B cell (primary cell): Measurements from ENCODE around the gene EDDM3A. TPM values are rescaled to one million over a fixed set of nuclear protein-coding genes. Genes with fewer than 3 reads are reported as not detected.

ENCODE experiments used
- ATAC-seq: fragments of 200-7000 bp; cut with Tn5 transposase; one replicate; pipeline ENCODE4 v1.10.0; 2021; ENCODE audit warnings: low read depth, mild to moderate bottlenecking, moderate number of reproducible peaks, moderate library complexity
- CTCF ChIA-PET: fragments of 350-600 bp; sonication (Branson Sonifier 250); formaldehyde crosslinking; loops from one replicate; lab custom pipeline; 2021; ENCODE audit warnings: antibody characterized with exemption, inconsistent platforms; lab: Charles Lee
- POLR2A ChIA-PET: fragments of 350-600 bp; sonication (Branson Sonifier 250); formaldehyde crosslinking; loops from one replicate; lab custom pipeline; 2021; ENCODE audit warnings: antibody characterized with exemption; lab: Charles Lee
- DNase-seq: peaks from one replicate; pipeline ENCODE4 v3.0.0; 2013
- H2AFZ ChIP-seq: 2 replicates; pipeline ENCODE4 v1.6.1; 2012; ENCODE audit warnings: mild to moderate bottlenecking, low read depth, low read length; ENCODE audit not compliant: insufficient read depth, poor library complexity, severe bottlenecking
- H3K27ac ChIP-seq, 2 donors: 1 replicate in 1 of 2; 2 replicates in 1 of 2; pipeline ENCODE4 v1.5.1; 2012 to 2013; ENCODE audit warnings: low read length in 2 of 2, mild to moderate bottlenecking in 2 of 2, moderate library complexity in 1 of 2
- H3K27me3 ChIP-seq, 4 experiments: fragments of 200-600 bp in 1 of 4; sonication (generic) in 1 of 4; replicated peaks in 1 of 4; 1 replicate in 2 of 4; 2 replicates in 2 of 4; pipeline versions ENCODE4 v1.6.1 to v1.7.0; 2013 to 2016; ENCODE audit warnings: low read length in 3 of 4, mild to moderate bottlenecking in 2 of 4, mixed read lengths in 1 of 4, moderate library complexity in 1 of 4; ENCODE audit not compliant: insufficient read depth in 4 of 4, control insufficient read depth in 3 of 4; ENCODE audit errors: control extremely low read depth in 1 of 4
- H3K36me3 ChIP-seq, 2 experiments: replicated peaks in 1 of 2; 1 replicate in 1 of 2; 2 replicates in 1 of 2; pipeline versions ENCODE4 v1.6.1 to v1.7.1; 2013; ENCODE audit warnings: low read length in 1 of 2; ENCODE audit not compliant: insufficient read depth in 2 of 2, control insufficient read depth in 1 of 2; ENCODE audit errors: control extremely low read depth in 1 of 2, extremely low read depth in 1 of 2
- H3K4me1 ChIP-seq, 2 donors: fragments of 200-600 bp in 1 of 2; sonication (generic) in 1 of 2; 1 replicate in 1 of 2; 2 replicates in 1 of 2; pipeline versions ENCODE4 v1.5.1 to v1.6.1; 2013 to 2017; ENCODE audit warnings: low read length in 2 of 2; ENCODE audit not compliant: control insufficient read depth in 2 of 2, insufficient read depth in 2 of 2
- H3K4me2 ChIP-seq: replicated peaks from 2 replicates; pipeline ENCODE3; 2012; ENCODE audit warnings: mild to moderate bottlenecking, low read depth, low read length; ENCODE audit not compliant: poor library complexity, severe bottlenecking
- H3K4me3 ChIP-seq, 5 experiments: fragments of 200-600 bp in 1 of 5; sonication (generic) in 1 of 5; 1 replicate in 3 of 5; 2 replicates in 2 of 5; pipeline versions ENCODE4 v1.5.1 to v1.7.0; 2011 to 2016; ENCODE audit warnings: low read length in 4 of 5, mild to moderate bottlenecking in 4 of 5, low read depth in 2 of 5, control low read depth in 1 of 5, moderate library complexity in 1 of 5; ENCODE audit not compliant: insufficient read depth in 1 of 5; ENCODE audit errors: control extremely low read depth in 1 of 5, extremely low read depth in 1 of 5
- H3K79me2 ChIP-seq: fragments of 200-600 bp; sonication (generic); one replicate; pipeline ENCODE4 v1.6.0; 2016; ENCODE audit warnings: low read length; ENCODE audit not compliant: control insufficient read depth, insufficient read depth
- H3K9ac ChIP-seq: fragments of 200-600 bp; sonication (generic); 2 replicates; pipeline ENCODE4 v1.6.1; 2017; ENCODE audit warnings: mild to moderate bottlenecking, low read length, moderate library complexity
- H3K9me3 ChIP-seq, 3 donors: one replicate each; pipeline versions ENCODE4 v1.6.1 to v1.7.1; 2013; ENCODE audit warnings: low read length in 2 of 3; ENCODE audit not compliant: control insufficient read depth in 2 of 3, insufficient read depth in 1 of 3; ENCODE audit errors: control extremely low read depth in 1 of 3
- H4K20me1 ChIP-seq: 2 replicates; pipeline ENCODE4 v1.6.0; 2012; ENCODE audit warnings: mild to moderate bottlenecking, low read length; ENCODE audit not compliant: insufficient read depth, control insufficient read depth, poor library complexity, severe bottlenecking
- H3K27ac Mint-ChIP-seq: one replicate; pipeline ENCODE4 v1.8.0; 2021; ENCODE audit warnings: mixed read lengths
- H3K27me3 Mint-ChIP-seq: one replicate; pipeline ENCODE4 v1.8.0; 2021; ENCODE audit warnings: mixed read lengths
- H3K4me1 Mint-ChIP-seq: one replicate; pipeline ENCODE4 v1.8.0; 2021; ENCODE audit warnings: mixed read lengths
- H3K4me3 Mint-ChIP-seq: one replicate; pipeline ENCODE4 v1.8.0; 2021; ENCODE audit warnings: mixed read lengths
- H3K9me3 Mint-ChIP-seq: one replicate; pipeline ENCODE4 v1.8.0; 2022; ENCODE audit warnings: mixed read lengths; ENCODE audit not compliant: insufficient read depth
- EZH2 ChIP-seq: IDR thresholded peaks from 2 replicates; pipeline ENCODE4 v1.6.1; 2012; ENCODE audit warnings: borderline replicate concordance, low read depth, mild to moderate bottlenecking, moderate library complexity, low read length; ENCODE audit not compliant: insufficient read depth, poor library complexity, severe bottlenecking
- WGBS: methylation state at CpG from one replicate; pipeline ENCODE4 v1.1.5; 2013; ENCODE audit warnings: missing lambda C conversion rate; ENCODE audit not compliant: insufficient coverage; 5-methylcytosine and 5-hydroxymethylcytosine counted together
- intact Hi-C: fragments of 100-400 bp; cut with micrococcal nuclease; formaldehyde crosslinking; loops from one replicate; pipeline ENCODE4 v1.10.0; 2022
- polyA plus RNA-seq: library from polyadenylated mRNA; depleted of rRNA; stranded (reverse); fragments of >200 nt; gene quantifications from 2 replicates; pipeline ENCODE4 v1.2.3, GENCODE V29; 2012
- total RNA-seq, 2 donors: library from RNA; stranded (reverse); fragments of 120-200 nt in 1 of 2; gene quantifications; 1 replicate in 1 of 2; 2 replicates in 1 of 2; pipeline versions ENCODE4 v1.2.3 to v1.2.4, GENCODE V29; 2013 to 2022
- TF ChIP-seq, protein P1 (sequence below): fragments of 200-600 bp; IDR thresholded peaks from one replicate; pipeline ENCODE4 v1.8.0; 2022; ENCODE audit warnings: antibody characterized with exemption, mild to moderate bottlenecking

The EDDM3A gene
- total and polyA plus RNA-seq, 2 donors (not counting 1 experiment from before 2014, with no cell fraction given), result not detected

DNA sequence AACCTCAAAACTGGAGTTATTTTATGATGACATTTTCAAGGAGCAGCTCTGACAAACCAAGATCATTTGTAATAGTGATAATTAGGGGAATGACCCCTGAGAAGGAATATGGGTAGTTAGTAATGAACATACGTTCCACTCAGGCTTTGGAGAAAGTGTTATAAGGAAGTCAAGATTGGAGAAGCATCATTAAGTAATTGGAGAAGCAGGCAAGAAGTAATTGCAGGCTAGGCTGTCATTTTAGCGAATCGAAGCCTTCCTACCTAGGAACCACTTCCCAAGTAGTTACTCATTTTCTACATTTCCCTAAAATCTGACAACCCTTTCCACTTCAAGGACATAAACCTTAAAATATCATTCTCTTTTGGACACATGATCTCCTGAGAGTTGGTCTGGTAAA, 23.7 kb downstream of the EDDM3A start:
- intact Hi-C loops, result no loop called here
- Histone ChIP-seq H3K27ac (no peak overlapping the region), H2AFZ (no peak overlapping the region), H3K27me3 (no peaks in the 10 kb centered on the region), H3K4me2 (no peak overlapping the region), H3K4me3 (no peak overlapping the region), H3K9ac (no peak overlapping the region), H3K36me3 (no peaks in the 10 kb centered on the region), H3K4me1 (no peaks in the 10 kb centered on the region), H4K20me1 (no peaks in the 10 kb centered on the region), H3K9me3 (no peaks in the 10 kb centered on the region), H3K79me2 (no peaks in the 10 kb centered on the region)
- H3K4me1 Mint-ChIP-seq, result peaks cover 4% of the 10 kb centered on the region
- TF ChIP-seq EZH2, result no peak
- TF ChIP-seq, protein P1, sequence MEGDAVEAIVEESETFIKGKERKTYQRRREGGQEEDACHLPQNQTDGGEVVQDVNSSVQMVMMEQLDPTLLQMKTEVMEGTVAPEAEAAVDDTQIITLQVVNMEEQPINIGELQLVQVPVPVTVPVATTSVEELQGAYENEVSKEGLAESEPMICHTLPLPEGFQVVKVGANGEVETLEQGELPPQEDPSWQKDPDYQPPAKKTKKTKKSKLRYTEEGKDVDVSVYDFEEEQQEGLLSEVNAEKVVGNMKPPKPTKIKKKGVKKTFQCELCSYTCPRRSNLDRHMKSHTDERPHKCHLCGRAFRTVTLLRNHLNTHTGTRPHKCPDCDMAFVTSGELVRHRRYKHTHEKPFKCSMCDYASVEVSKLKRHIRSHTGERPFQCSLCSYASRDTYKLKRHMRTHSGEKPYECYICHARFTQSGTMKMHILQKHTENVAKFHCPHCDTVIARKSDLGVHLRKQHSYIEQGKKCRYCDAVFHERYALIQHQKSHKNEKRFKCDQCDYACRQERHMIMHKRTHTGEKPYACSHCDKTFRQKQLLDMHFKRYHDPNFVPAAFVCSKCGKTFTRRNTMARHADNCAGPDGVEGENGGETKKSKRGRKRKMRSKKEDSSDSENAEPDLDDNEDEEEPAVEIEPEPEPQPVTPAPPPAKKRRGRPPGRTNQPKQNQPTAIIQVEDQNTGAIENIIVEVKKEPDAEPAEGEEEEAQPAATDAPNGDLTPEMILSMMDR, result no peak
- WGBS, result 71% methylated on average over 1 of the region's 3 CpGs
- no peaks in the 10 kb centered on the region for H3K9me3 Mint-ChIP-seq
- H3K27me3 Mint-ChIP-seq, result peaks cover 9% of the 10 kb centered on the region
- ATAC-seq, result no peak
- ChIA-PET POLR2A (no interaction called here), CTCF (interaction anchor here (1.0 to 1.2 kb wide), 2 partner anchors 11 to 88 kb away, joined by 3 to 4 read pairs; no protein-coding TSS in a partner anchor)
- DNase-seq, result no peak
- H3K4me3 Mint-ChIP-seq, result no peak overlapping the region
- H3K27ac Mint-ChIP-seq, result no peak overlapping the region

DNA sequence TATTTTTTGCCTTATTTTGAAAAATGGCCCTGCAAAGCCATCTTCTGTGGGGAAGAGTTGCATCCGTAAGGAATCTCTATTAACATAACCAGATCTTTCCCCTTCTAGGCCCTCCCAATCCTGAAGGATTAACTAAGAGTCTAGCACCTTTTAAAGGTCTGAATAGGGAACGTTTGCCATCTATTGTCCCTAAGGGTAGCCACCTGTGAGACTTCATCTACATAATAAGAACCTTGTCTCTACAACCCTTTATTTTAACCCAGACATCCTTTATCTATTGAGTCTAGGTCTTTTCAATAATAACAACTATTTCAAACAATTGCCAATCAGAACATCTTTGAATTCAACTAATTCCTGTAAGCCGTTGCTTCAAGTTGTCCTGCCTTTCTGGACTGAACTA, 27.0 kb downstream of the EDDM3A start:
- ATAC-seq, result no peak
- Mint-ChIP-seq H3K27me3 (peaks cover 9% of the 10 kb centered on the region), H3K4me3 (no peak overlapping the region), H3K27ac (no peak overlapping the region), H3K9me3 (no peaks in the 10 kb centered on the region), H3K4me1 (no peaks in the 10 kb centered on the region)
- Histone ChIP-seq H4K20me1 (no peaks in the 10 kb centered on the region), H3K36me3 (no peaks in the 10 kb centered on the region), H2AFZ (no peak overlapping the region), H3K4me3 (no peak overlapping the region), H3K4me2 (no peak overlapping the region), H3K27ac (no peak overlapping the region), H3K4me1 (no peaks in the 10 kb centered on the region), H3K9ac (no peak overlapping the region), H3K9me3 (no peaks in the 10 kb centered on the region), H3K79me2 (no peaks in the 10 kb centered on the region), H3K27me3 (no peaks in the 10 kb centered on the region)
- 75% methylated on average over 2 of the region's 3 CpGs for WGBS
- ChIA-PET CTCF (no interaction called here), POLR2A (no interaction called here)
- no peak for DNase-seq
- intact Hi-C loops, result no loop called here
- no peak for TF ChIP-seq EZH2
- TF ChIP-seq, protein P1, result no peak
